Astrocyte (in vitro differentiated cells and primary cell): ENCODE results near the gene GPR15.

Source experiments
- CTCF ChIP-seq: IDR thresholded peaks from 2 replicates; pipeline ENCODE4 v1.5.1; 2011; ENCODE audit warnings: low read depth, mild to moderate bottlenecking, inconsistent platforms, low read length, moderate library complexity; ENCODE audit not compliant: insufficient read depth
- EZH2 ChIP-seq: IDR thresholded peaks from 2 replicates; pipeline ENCODE4 v1.6.1; 2012; ENCODE audit warnings: mild to moderate bottlenecking, low read length, inconsistent platforms; ENCODE audit not compliant: insufficient read depth

DNA sequence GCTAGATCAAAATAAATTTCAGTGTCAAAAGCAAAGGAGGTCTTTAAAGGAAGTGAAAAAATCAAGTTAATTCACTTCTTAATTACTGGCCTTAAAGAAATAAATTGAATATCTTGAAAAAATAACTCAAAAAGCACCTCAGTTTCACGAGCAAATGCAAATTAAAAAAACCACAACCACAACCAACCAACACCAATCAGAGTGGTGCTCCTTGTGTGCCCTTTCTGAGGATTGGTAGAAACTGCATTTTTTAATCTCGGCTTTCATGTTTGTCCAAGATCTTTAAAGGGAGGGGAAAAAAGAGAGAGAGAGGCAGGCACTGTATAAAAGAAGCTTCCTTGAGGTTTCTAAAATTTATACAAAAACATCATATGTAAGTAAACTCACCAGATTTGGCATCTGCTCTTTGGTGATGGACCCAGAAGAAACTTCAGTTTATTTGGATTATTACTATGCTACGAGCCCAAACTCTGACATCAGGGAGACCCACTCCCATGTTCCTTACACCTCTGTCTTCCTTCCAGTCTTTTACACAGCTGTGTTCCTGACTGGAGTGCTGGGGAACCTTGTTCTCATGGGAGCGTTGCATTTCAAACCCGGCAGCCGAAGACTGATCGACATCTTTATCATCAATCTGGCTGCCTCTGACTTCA lies at the start of gene GPR15:
- TF ChIP-seq CTCF (no peak), EZH2 (no peak)
